Measurements from ENCODE around the gene FDX1. TPM values are rescaled to one million over a fixed set of nuclear protein-coding genes. Genes with fewer than 3 reads are reported as not detected.
A peak's percentile ranks its signal among the peaks of the same experiment; 100 is the strongest.

The FDX1 gene
- total RNA-seq, 2 experiments from 2014 or later = 13.3 to 15.9 TPM

- CTCF ChIA-PET (ENCODE audit: unreplicated experiment) = no interaction called here
- BruUV-seq (replicated peaks) = no TSS peak
- no peaks in the 10 kb centered on the region for H3K9me2 ChIP-seq (ENCODE audit: insufficient read depth, low read length)
- peak overlapping the region; percentile 98; the same call in 1 of the 2 replicates for H3K4me2 ChIP-seq (ENCODE audit: low read length)
- H3K4me3 ChIP-seq (ENCODE audit: low read depth, low read length, poor library complexity, severe bottlenecking) = no peak overlapping the region
- no peaks in the 10 kb centered on the region for H3K9me3 ChIP-seq (ENCODE audit: low read length)
- H3K4me1 ChIP-seq (ENCODE audit: insufficient read depth, low read length, poor library complexity, severe bottlenecking) = peaks cover 41% of the 10 kb centered on the region
- peaks cover 26% of the 10 kb centered on the region for H3K36me3 ChIP-seq (ENCODE audit: insufficient read depth, low read length)
- H3K79me2 ChIP-seq (ENCODE audit: insufficient read depth, low read depth, low read length) = peaks cover 72% of the 10 kb centered on the region
- POLR2A ChIA-PET = interaction anchor here (1.3 kb wide), 1 partner anchor 231 kb away, joined by 3 read pairs; no protein-coding TSS in a partner anchor
- no peak overlapping the region for H3K27ac ChIP-seq (ENCODE audit: low read depth, low read length, poor library complexity, severe bottlenecking)
- no peak overlapping the region for H2AFZ ChIP-seq (ENCODE audit: low read length)
- TF ChIP-seq CTCF (conservative IDR thresholded peaks at IDR 0.05; ENCODE audit: low read length) = peak; percentile 88
- TF ChIP-seq EZH2phosphoT487 (IDR thresholded peaks at IDR 0.05; ENCODE audit: borderline replicate concordance, low read depth, low read length) = no peak
- peak; percentile 48 for DNase-seq (ENCODE audit: low spot score)
- intact Hi-C loops (cut with micrococcal nuclease; ENCODE audit: unreplicated experiment) = loop anchor here (5.0 kb wide), 3 partner anchors 106 to 994 kb away; partner anchors contain the start of gene RDX
- H4K20me1 ChIP-seq (ENCODE audit: insufficient read depth, low read length) = peaks cover 16% of the 10 kb centered on the region
Measured at GRCh38 chr11:110433393-110434333, 3.9 kb downstream of the FDX1 start.

GRCh38 chr11:110434952-110435779 lies 5.4 kb downstream of the FDX1 start:
- Histone ChIP-seq H4K20me1 (ENCODE audit: insufficient read depth, low read length) (peaks cover 16% of the 10 kb centered on the region), H3K4me2 (ENCODE audit: low read length) (no peak overlapping the region), H3K9me3 (ENCODE audit: low read length) (peaks cover 2% of the 10 kb centered on the region; the same call in 1 of the 2 replicates), H3K4me1 (ENCODE audit: insufficient read depth, low read length, poor library complexity, severe bottlenecking) (peaks cover 32% of the 10 kb centered on the region), H3K4me3 (ENCODE audit: low read depth, low read length, poor library complexity, severe bottlenecking) (no peak overlapping the region), H3K79me2 (ENCODE audit: insufficient read depth, low read depth, low read length) (peaks cover 82% of the 10 kb centered on the region), H2AFZ (ENCODE audit: low read length) (no peak overlapping the region), H3K36me3 (ENCODE audit: insufficient read depth, low read length) (peaks cover 41% of the 10 kb centered on the region), H3K9me2 (ENCODE audit: insufficient read depth, low read length) (no peaks in the 10 kb centered on the region), H3K27ac (ENCODE audit: low read depth, low read length, poor library complexity, severe bottlenecking) (no peak overlapping the region)
- no TSS peak for BruUV-seq (replicated peaks)
- ChIA-PET POLR2A (interaction anchor here (0.6 to 2.5 kb wide), 5 partner anchors 8 to 1884 kb away, joined by 3 to 8 read pairs (median 4); no protein-coding TSS in a partner anchor), CTCF (ENCODE audit: unreplicated experiment) (interaction anchor here (0.6 to 1.2 kb wide), 3 partner anchors 35 to 107 kb away, joined by 3 to 4 read pairs (median 3); no protein-coding TSS in a partner anchor)
- TF ChIP-seq CTCF (conservative IDR thresholded peaks at IDR 0.05; ENCODE audit: low read length) (peak; percentile 79), EZH2phosphoT487 (IDR thresholded peaks at IDR 0.05; ENCODE audit: borderline replicate concordance, low read depth, low read length) (no peak)
- DNase-seq (ENCODE audit: low spot score) = peak; percentile 47
- intact Hi-C loops (cut with micrococcal nuclease; ENCODE audit: unreplicated experiment) = loop anchor here (5.0 kb wide), 4 partner anchors 108 to 1012 kb away; partner anchors contain the start of gene RDX

Data from OCI-LY7 (cell line).